C1 segment of cervical spinal cord (tissue), 14 donors: ENCODE measurements around the gene ZNF488.

Source experiments
- DNase-seq, 14 donors: peaks; one replicate each; lab custom pipeline; 2025; lab: John Stamatoyannopoulos, UW

The ZNF488 gene

DNA sequence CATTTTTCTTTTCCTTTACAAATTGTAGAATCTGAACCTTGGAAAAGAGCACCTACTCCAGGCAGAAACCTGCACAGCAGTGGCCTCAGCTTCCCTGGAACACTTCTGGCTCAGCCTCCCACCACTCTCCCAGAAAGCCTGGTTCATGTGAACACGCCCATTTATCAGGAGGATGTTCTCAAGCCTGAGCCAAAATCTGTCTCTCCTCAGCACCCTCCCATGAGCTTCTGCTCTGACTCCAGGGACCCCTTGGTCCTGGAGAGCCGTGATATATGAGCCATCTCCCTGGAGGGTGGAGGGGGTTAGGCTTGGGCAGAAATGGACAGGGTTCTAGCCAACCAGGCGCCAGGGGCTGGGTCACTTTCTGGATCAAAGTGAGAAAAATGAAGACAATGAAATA lies 51.7 kb downstream of the ZNF488 start:
- DNase-seq = no peak

DNA sequence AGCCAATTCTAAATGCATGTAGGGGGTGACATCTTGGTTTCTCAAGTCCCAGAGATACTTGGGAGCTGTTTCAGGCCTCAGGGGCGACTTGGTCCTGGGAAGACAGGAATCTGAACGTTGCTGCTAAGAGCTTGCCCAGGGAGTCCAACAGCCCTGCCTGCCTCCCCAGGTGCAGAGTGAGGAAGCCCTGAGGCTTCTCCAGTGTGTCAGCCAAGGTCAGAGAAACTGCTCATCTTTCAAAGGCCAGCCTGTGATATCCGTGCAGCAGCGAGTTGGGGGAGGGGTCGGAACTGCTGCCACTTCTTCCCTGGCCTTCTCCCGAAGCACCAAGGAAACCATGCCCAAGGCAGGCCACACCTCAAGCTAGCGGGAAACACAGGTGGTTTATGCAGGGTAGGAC lies 52.1 kb downstream of the ZNF488 start:
- DNase-seq = no peak

DNA sequence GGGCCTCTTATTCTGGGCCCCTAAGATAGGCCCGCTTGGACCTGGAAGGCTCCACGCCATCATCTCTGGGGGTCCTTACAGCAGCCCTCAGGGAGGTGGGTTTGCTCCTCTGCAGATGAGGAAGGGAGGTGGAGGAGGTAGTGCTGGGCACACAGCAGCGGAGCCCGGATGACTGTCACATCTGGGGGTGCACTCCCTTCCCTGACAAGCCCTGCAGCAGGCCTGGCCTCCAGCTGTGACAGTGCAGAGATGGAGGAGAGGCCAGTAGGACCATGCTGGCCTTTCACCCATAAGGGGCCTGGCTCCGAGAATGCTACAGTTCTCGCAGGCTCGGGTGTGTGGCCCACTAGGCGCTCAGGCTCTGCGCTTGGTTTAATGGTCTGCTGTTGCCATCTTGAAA lies 52.6 kb downstream of the ZNF488 start:
- no peak for DNase-seq

DNA sequence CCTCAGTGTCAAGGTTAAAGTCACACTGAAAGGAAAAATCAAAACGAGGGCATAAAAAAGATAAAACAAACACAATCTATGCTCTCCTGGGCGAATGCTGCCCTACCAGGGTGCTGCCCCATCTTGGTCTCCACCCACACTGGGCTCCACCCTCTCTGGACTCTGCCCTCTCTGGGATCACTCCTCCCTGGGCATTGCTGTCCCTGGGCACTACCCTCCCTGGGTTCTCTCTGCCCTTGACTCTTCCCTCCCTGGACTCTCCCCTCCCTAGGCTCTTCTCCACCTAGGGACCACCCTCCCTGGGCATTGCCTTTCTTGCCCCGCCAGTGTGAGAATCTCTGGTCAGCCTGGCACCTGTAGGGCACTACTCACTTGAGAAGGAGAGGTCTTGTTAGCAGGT lies 53.3 kb downstream of the ZNF488 start:
- no peak for DNase-seq

DNA sequence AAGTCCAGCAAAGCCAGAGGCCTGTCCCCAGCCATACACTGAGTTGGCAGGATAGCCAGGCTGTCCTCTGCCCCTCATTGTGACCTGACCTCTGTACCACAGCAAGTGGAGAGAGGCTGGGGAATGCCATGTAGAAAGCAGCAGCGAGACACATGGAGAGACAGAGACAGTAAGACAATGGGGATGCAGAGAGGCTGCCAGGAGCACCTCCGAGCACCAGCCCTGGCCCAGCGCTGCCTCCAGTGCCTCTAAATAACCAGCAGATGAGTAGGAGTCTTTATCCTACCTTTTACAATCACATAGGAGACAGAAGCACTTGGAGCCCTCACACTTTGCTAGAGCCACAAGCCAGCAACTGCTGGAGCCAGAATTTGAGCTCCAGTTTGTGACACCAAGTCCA lies 53.7 kb downstream of the ZNF488 start:
- no peak for DNase-seq

DNA sequence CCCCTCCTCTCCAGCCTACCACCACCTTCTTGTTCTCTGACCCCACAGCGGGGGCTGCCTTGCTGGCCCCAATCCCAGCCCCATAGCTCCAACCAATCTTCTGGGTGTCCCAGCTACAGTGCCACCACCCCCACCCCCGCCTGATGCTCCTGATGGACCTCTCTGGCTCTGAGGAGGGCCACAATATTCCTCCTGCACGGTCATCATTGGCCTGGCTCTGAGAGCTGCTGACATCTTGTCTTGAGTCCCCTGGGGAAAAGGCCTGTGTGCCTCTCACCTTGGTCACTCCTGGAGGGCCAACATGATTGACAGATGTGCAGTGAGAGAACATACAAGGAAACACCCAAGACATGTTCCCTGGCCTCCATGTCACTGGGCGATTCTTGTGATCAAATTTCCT lies 54.2 kb downstream of the ZNF488 start:
- DNase-seq = no peak

DNA sequence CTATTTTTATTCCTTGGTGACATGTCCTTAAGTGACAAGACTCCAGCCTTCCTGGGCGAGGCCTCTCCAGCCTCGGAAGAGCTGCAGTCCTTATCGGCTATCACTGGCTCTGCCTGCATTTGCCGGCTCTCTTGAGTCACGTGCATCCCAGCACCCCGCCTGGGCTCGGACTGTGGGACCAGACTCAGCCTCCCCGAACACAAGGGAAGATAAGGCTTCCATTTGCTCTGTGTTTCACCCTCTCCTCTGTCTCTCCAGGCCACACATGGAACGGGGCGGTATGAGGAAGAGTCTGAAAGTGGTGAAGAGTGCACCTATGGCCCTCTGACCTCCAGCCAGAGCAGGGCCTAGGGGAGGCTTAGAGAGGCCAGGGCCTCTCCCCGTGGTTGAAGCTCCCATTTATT lies 57.2 kb downstream of the ZNF488 start:
- no peak for DNase-seq

DNA sequence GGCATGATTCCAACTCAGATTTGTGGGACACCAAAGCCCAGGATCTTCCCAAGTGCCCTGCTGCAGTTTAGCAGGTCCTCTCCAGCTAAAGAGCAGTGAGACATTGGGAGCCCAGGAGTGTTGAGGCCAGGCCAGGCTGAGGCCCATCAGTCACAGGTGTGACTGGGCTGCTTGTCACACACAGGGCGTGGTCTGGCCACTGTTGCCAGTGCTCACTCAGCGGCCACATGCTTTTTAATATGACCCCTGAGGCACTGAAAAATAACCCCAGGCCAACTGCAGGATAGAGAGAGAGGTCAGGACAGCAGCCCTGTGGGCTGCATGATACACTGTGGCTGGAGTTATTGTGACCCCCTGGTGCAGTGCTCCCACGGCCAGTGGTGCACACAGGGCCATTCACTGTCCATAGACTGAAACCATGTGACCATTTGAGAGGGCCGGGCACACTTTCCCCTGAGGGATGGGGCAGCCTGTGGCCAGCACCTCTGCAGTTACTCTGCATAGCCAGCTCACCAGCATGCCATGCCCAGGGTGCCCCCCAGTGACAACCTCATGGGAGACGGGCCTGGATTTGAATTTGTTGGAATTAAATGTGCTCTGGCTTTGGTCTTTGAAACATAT lies 57.7 kb downstream of the ZNF488 start:
- DNase-seq = no peak

DNA sequence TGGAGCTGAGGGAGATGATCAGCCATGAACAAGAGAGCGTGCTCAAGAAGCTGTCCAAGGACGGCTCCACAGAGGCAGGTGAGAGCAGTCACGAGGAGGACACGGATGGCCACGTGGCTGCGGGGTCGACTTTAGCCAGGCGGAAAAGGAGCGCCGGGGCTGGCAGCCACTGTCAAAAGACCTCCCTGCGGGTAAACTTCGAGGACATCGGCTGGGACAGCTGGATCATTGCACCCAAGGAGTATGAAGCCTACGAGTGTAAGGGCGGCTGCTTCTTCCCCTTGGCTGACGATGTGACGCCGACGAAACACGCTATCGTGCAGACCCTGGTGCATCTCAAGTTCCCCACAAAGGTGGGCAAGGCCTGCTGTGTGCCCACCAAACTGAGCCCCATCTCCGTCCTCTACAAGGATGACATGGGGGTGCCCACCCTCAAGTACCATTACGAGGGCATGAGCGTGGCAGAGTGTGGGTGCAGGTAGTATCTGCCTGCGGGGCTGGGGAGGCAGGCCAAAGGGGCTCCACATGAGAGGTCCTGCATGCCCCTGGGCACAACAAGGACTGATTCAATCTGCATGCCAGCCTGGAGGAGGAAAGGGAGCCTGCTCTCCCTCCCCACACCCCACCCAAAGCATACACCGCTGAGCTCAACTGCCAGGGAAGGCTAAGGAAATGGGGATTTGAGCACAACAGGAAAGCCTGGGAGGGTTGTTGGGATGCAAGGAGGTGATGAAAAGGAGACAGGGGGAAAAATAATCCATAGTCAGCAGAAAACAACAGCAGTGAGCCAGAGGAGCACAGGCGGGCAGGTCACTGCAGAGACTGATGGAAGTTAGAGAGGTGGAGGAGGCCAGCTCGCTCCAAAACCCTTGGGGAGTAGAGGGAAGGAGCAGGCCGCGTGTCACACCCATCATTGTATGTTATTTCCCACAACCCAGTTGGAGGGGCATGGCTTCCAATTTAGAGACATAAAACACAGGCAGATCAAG lies 58.5 kb downstream of the ZNF488 start:
- no peak for DNase-seq

DNA sequence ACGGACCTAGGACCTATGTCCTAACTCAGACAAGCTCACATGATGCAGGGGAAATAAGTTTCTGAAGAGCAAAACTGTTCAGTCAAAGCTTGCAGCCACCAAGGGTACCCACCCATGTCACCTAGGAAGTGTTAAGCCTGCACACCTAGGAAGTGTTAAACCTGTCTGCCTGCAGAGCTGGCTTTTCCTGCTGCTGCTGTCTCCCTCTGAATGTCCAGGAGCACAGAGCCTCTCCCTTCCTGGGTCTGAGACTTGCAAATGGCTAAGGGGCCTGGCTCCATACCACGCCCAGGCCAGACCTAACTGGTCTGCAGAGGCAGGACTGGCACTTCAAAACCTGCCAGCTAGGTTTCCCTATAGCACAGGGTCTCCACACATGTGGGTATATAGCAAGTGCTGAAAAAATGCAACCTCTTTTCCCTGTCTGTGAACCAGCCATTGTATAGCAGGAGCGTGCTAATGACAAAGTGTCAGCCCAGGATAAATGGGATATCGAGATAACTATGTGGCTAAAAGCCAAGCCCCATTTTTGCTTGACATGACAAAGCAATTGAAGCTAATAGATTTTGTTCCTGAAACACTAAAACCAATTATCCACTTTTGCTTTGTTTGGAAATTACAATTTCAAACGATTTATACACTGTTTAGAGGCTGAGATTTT lies 60.3 kb downstream of the ZNF488 start:
- no peak for DNase-seq

DNA sequence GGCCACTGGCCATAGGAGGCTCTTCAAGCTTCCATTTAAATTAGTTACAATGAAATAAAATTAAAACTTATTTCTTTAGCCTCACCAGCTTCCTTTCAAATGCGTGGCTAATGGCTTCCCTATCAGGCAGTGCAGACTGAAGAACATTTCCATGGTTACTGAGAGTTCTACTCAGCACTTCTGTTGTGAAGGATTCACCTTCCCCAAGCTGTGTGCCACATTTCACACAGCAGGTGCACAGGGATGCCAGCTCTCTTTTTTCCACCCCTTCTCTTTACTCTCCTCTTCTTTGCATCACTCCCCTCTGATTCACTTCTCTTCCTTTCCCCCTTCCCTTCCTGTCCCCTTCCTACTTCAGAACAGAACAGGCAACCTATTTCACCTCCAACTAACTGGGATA lies 61.0 kb downstream of the ZNF488 start:
- no peak for DNase-seq

DNA sequence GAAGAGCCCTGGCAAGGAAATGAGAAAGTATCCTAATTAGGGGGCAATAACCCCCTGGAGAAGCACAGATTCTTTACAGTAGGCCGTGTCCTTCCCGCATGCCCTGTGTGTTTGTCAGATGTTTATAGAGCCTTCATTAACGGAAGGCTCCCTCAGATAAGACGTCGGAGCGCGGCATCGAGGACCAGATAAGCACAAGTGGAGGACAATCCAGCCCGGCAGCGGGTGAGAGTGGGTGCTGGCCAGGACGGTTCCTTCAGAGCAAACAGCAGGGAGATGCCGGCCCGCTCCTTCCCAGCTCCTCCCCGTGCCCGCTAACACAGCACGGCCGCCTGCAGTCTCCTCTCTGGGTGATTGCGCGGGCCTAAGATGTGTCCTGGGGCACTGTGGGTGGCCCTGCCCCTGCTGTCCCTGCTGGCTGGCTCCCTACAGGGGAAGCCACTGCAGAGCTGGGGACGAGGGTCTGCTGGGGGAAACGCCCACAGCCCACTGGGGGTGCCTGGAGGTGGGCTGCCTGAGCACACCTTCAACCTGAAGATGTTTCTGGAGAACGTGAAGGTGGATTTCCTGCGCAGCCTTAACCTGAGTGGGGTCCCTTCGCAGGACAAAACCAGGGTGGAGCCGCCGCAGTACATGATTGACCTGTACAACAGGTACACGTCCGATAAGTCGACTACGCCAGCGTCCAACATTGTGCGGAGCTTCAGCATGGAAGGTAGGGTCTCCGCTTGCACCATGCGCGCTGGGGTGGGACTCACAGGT lies 61.6 kb downstream of the ZNF488 start, which contains the start of gene GDF2:
GDF2 (plus strand) TSS at position 155 of the 762 bp plus-strand sequence; CDS start at position 370, 215 bp downstream.
- no peak for DNase-seq

DNA sequence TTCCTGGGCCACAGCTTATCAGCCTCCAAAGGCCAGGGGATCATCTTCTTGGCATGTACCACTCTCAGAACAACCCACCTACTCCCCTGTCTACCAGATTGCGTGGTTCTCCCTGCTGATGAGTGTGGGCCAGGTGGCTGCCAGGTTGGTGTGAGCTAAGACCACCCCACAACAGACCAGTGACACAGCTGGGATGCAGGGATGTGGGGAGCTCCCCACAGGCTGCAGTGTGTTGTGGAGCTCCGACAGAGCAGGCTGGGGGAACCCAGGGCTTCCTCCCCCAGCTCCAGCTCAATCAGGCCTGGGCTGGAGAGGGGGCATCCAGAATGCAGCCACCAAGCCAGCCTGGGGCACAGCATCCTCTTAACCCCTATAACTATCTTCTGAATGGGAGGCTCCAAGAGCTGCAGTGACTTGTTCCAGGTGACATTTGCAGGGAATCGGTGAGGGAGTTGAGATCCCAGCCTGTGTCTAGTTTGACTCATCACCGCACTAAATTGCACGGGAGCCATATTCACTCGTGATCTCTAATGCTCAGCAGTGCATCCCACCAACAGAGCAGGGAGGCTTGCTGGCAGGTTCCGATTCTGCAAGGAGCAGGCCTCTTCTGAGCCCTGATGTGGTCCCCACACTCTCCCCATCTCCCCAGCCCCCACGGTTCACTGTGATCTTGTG lies 62.4 kb downstream of the ZNF488 start:
- no peak for DNase-seq

DNA sequence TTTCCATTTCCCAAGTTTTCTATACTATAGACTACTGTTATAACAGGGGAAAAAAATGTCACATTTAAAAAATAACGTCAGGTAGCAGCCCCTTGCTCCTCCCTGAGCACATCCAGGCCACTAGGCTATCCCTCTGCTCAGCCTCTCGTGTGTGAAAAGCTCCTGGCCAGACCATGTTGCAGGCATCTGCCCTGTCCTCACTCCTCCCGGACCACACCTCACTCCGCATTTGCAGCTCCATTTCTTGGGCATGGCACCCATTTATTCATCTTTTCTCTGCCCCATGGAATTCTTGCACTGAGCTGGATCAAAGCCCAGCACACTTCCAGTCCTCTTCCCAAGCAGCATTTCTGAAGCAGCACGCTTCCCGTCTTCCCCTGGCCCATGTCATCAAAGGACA lies 63.3 kb downstream of the ZNF488 start:
- DNase-seq = no peak

DNA sequence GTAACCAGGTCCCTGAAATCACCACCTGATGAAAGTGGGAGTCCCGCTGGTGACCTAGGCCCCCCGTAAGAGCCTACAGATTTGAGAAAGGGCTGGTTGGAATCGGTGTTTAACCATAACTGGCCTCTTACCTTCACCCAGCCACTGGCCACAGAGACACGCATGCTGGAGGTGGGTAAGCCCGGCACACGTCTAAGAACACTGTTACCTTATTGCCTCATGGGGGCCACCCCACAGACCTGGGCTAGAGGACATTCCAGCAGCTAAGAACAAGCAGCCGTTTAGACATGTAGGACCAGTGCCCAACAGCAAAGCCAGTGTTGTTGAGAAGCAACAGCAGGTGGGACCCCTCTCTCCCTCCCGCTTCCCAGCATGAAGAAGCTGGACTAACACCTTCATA lies 64.3 kb downstream of the ZNF488 start:
- no peak for DNase-seq

DNA sequence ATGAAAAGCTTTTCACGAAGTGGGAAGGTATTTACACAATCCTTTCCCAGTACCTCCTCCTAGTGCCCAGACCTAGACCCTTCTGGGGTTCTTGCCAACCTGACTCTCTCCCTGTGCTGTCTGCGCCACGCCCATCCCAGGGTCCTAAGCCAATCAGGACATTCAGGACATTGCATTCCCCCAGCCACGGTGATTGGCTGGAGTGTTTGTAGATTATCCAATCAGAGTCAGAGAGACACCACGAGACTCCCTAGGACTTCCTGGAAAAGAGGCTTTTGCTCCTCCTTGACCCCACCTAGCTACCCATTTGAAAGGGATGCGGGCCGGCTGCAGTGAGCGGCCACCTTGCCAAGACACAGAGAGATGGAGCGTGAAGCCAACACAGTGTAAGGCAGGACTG lies 65.4 kb downstream of the ZNF488 start:
- DNase-seq = no peak

DNA sequence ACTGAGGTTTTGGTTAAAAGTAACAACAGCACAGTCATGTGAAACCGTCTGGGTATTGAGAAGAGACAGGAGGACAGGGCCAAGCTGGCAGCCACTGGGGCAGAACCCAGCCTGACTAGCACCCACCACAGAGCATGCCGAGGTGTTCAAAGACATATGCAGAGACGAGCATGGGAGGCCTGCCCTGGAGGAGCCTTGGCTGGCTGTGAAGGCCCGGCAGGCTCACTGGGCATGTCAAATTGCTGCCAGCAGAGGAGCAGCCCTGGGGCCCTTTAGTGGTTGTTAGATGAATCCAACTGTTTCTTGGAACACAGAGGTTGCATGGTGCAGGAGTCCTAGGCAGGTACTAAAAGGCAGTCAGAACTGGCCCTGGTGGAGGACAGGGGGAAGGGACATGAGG lies 66.8 kb downstream of the ZNF488 start:
- DNase-seq = no peak

DNA sequence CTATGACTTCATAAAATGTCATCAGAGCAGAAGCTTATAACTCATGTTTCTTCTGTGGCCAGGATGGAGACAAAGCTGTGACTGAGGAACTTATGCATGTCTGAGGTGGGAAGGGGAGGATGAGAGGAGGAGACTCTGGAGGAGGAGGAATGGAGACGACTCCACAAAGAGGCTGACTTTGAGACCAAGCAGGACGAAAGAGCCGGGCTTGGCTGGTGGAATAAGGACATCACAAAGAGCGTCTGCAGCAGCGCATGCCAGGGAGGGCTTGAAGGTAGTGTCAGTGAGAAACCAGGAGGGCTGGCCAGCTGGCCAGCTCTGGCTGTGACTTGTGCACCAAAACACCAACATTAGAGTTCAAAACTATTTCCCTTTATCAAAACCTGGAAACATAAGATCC lies 68.0 kb downstream of the ZNF488 start:
- DNase-seq = no peak
